Endothelial cell of umbilical vein (primary cell): ENCODE results near the gene SEC22A. TPM values are rescaled to one million over a fixed set of nuclear protein-coding genes. Genes with fewer than 3 reads are reported as not detected.

Source experiments
- BruUV-seq: library from RNA; stranded (reverse); fragments of 400-500 nt; replicated peaks from 2 replicates; lab custom pipeline; 2021; lab: Mats Ljungman, UMichigan
- CTCF ChIA-PET: fragments of 300-600, 350-600 bp; sonication (Branson Sonifier 250); formaldehyde crosslinking; loops from one replicate; lab custom pipeline; 2021; ENCODE audit warnings: antibody characterized with exemption, inconsistent platforms; lab: Charles Lee
- POLR2A ChIA-PET: fragments of 300-600, 350-600 bp; sonication (Branson Sonifier 250); formaldehyde crosslinking; loops from one replicate; lab custom pipeline; 2021; ENCODE audit warnings: antibody characterized with exemption, inconsistent platforms; lab: Charles Lee
- DNase-seq: peaks from one replicate; pipeline ENCODE4 v3.0.0-alpha.2; 2011; ENCODE audit warnings: low read depth, low spot score
- FAIRE-seq: peaks from 2 replicates; lab custom pipeline; 2011; peaks lifted over from hg19 to GRCh38; lab: Jason Lieb, UNC
- H2AFZ ChIP-seq: 2 replicates; pipeline ENCODE4 v1.6.0; 2012; ENCODE audit warnings: low read depth, low read length, control low read depth, inconsistent platforms
- H3K27ac ChIP-seq: 2 replicates; pipeline ENCODE4 v1.5.1; 2011; ENCODE audit warnings: low read depth, mild to moderate bottlenecking, control low read depth, low read length, moderate library complexity; ENCODE audit not compliant: insufficient read depth
- H3K27me3 ChIP-seq, 2 experiments: 2 replicates each; pipeline versions ENCODE4 v1.6.0 to v1.6.1; 2011; ENCODE audit warnings: low read length in 2 of 2, mixed read lengths in 1 of 2; ENCODE audit not compliant: control insufficient read depth in 2 of 2, insufficient read depth in 2 of 2
- H3K36me3 ChIP-seq, 2 experiments: 2 replicates in 1 of 2; 3 replicates in 1 of 2; pipeline ENCODE4 v1.5.1; 2011; ENCODE audit warnings: low read length in 2 of 2, mild to moderate bottlenecking in 1 of 2, moderate library complexity in 1 of 2; ENCODE audit not compliant: control insufficient read depth in 2 of 2, insufficient read depth in 2 of 2; ENCODE audit errors: extremely low read depth in 1 of 2
- H3K4me1 ChIP-seq: 3 replicates; pipeline ENCODE4 v1.5.1; 2011; ENCODE audit warnings: mild to moderate bottlenecking, low read length; ENCODE audit not compliant: control insufficient read depth, insufficient read depth; ENCODE audit errors: extremely low read depth
- H3K4me2 ChIP-seq: 2 replicates; pipeline ENCODE4 v1.6.1; 2011; ENCODE audit warnings: low read length, control low read depth, mixed read lengths; ENCODE audit not compliant: insufficient read depth
- H3K4me3 ChIP-seq, 3 experiments: fragments of 200-600 bp in 1 of 3; sonication (generic), shearing (Covaris generic) in 1 of 3; replicated peaks in 1 of 3; 2 replicates each; pipeline ENCODE4 v1.5.1; 2011 to 2016; ENCODE audit warnings: control low read depth in 3 of 3, low read length in 3 of 3, mild to moderate bottlenecking in 2 of 3, inconsistent platforms in 1 of 3, low read depth in 1 of 3, moderate library complexity in 1 of 3; ENCODE audit not compliant: insufficient read depth in 1 of 3
- H3K79me2 ChIP-seq: 2 replicates; pipeline ENCODE4 v1.6.0; 2012; ENCODE audit warnings: low read length, inconsistent platforms; ENCODE audit not compliant: control insufficient read depth, insufficient read depth
- H3K9ac ChIP-seq: replicated peaks from 2 replicates; pipeline ENCODE3; 2011; ENCODE audit warnings: low read length, control low read depth; ENCODE audit not compliant: insufficient read depth; ENCODE audit errors: extremely low read depth
- H3K9me1 ChIP-seq: replicated peaks from 3 replicates; pipeline ENCODE4 v1.6.0; 2011; ENCODE audit warnings: mild to moderate bottlenecking, low read length; ENCODE audit not compliant: control insufficient read depth, insufficient read depth; ENCODE audit errors: extremely low read depth
- H3K9me3 ChIP-seq: replicated peaks from 2 replicates; pipeline ENCODE4 v1.5.1; 2012; ENCODE audit warnings: low read length, inconsistent platforms; ENCODE audit not compliant: control insufficient read depth, insufficient read depth
- H4K20me1 ChIP-seq: replicated peaks from 2 replicates; pipeline ENCODE3; 2011; ENCODE audit warnings: mild to moderate bottlenecking, low read length; ENCODE audit not compliant: control insufficient read depth, insufficient read depth; ENCODE audit errors: extremely low read depth
- EZH2 ChIP-seq: IDR thresholded peaks from 2 replicates; pipeline ENCODE4 v1.6.1; 2012; ENCODE audit warnings: borderline replicate concordance, low read depth, mild to moderate bottlenecking, moderate library complexity, low read length, inconsistent platforms; ENCODE audit not compliant: severe bottlenecking
- dilution Hi-C: fragments of 300-500 bp; cut with MboI; formaldehyde crosslinking; loops from one replicate; pipeline ENCODE4 v1.15.0; 2019; ENCODE audit warnings: low sequenced_read_pairs; ENCODE audit not compliant: extremely low pct_ligation_motif_present
- intact Hi-C: fragments of 100-400 bp; cut with micrococcal nuclease; formaldehyde crosslinking; loops from one replicate; pipeline ENCODE4 v1.10.0; 2022
- microRNA-seq: library from miRNA; unstranded; fragments of <30 nt; microRNA quantifications from one replicate; pipeline ENCODE4 v1.2.0, GENCODE V29; 2021; ENCODE audit warnings: borderline number of aligned reads, borderline replicate concordance
- polyA plus RNA-seq, 4 experiments: library from polyadenylated mRNA; depleted of rRNA in 3 of 4; stranded (reverse) in 3 of 4; unstranded in 1 of 4; fragments of >200 nt; gene quantifications; 2 replicates each; pipeline versions ENCODE4 v1.2.1 to v1.2.3, GENCODE V29; 2011 to 2012; ENCODE audit warnings: missing spikeins in 1 of 4
- total RNA-seq: library from RNA; stranded (reverse); gene quantifications from 2 replicates; pipeline ENCODE4 v1.2.3, GENCODE V29; 2021

The SEC22A gene
- total and polyA plus RNA-seq, 2 donors (not counting 3 experiments of a cell fraction or from before 2014, with no cell fraction given) = 20.1 to 26.8 TPM

DNA sequence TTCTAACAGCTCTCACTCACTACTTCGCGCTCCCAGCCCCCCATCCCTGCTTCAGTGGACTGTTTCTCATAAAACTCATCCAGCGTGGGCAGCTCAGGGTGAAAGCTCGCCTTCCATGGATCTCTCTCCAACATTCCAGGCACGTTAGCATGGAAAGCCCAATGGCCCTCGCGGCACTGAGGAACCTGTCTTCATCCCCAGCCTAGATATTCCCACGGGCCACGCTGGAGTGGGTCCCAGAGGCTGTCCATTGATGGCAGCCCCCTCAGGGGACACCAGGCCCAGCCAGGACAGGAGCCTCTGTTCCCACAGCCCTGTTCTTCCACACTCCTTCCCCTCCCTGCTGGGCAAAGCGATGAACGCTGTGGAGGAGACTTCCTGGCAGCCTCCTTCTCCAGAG is 121.1 kb downstream of the SEC22A start:
- H3K36me3 ChIP-seq = no peaks in the 10 kb centered on the region
- no peaks in the 10 kb centered on the region for H3K9me1 ChIP-seq
- ChIA-PET POLR2A (no interaction called here), CTCF (interaction anchor here (1.6 to 12.7 kb wide), 3 partner anchors 16 to 239 kb away, joined by 7 to 151 read pairs (median 10); no protein-coding TSS in a partner anchor)
- H3K27me3 ChIP-seq = peaks cover 2 to 5% of the 10 kb centered on the region in 2 experiments
- H3K9ac ChIP-seq = no peak overlapping the region
- dilution Hi-C loops (no loop called here), intact Hi-C loops (no loop called here)
- no peak overlapping the region for H3K4me2 ChIP-seq
- H4K20me1 ChIP-seq = no peaks in the 10 kb centered on the region
- no peaks in the 10 kb centered on the region for H3K9me3 ChIP-seq
- H3K4me1 ChIP-seq = no peaks in the 10 kb centered on the region
- H3K27ac ChIP-seq = no peak overlapping the region
- DNase-seq (no peak), FAIRE-seq (no peak)
- no TSS peak for BruUV-seq
- no peak overlapping the region for H3K4me3 ChIP-seq
- no peak overlapping the region for H2AFZ ChIP-seq
- no peak for TF ChIP-seq EZH2
- H3K79me2 ChIP-seq = no peaks in the 10 kb centered on the region

Small RNAs within 50 kb of the gene (microRNA-seq; reads per million reads assigned to microRNA genes)
- gene MIR7110 = not detected

Other genes starting within 250 kb of the SEC22A start
- gene SEMA5B, start 174.2 kb upstream of the SEC22A start, total RNA-seq = 0.07 and 0.44 TPM in 2 replicates
- not detected in 2 replicates for gene SEMA5B, start 174.2 kb upstream of the SEC22A start, polyA plus RNA-seq
- 85.2 and 85.6 TPM in 2 replicates for gene PDIA5, start 134.9 kb upstream of the SEC22A start, total RNA-seq
- 48.9 and 55.7 TPM in 2 replicates for gene PDIA5, start 134.9 kb upstream of the SEC22A start, polyA plus RNA-seq
- gene ADCY5, start 247.1 kb downstream of the SEC22A start, total RNA-seq = not detected in 2 replicates
- gene ADCY5, start 247.1 kb downstream of the SEC22A start, polyA plus RNA-seq = 0.01 and 0.08 TPM in 2 replicates